NCI-H2227 (cell line): ENCODE results near the gene ING4.

Experiments
- DNase-seq: peaks from one replicate; lab custom pipeline; 2025; ENCODE audit not compliant: unreplicated experiment; lab: John Stamatoyannopoulos, UW

ING4 gene

DNA sequence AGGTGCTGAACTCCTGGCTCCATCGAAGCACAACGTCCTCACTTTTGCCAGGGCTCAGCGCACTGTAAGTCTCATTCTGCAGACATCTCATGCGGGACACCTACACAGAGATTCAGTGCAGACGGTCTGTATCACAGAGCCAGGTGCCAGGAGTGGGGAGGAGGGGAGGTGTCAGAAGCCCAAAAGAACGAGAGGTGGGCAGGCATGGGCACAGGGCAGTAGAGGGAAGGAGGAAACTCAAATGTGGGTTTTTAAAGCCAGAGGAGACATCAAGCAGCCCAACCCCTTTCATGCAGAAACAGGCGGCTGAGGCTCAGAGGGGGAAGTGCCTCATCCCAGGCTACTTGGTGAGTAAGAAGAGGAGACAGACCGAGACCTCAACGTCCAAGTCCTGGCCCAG, 24.6 kb downstream of the ING4 start:
- no peak for DNase-seq

DNA sequence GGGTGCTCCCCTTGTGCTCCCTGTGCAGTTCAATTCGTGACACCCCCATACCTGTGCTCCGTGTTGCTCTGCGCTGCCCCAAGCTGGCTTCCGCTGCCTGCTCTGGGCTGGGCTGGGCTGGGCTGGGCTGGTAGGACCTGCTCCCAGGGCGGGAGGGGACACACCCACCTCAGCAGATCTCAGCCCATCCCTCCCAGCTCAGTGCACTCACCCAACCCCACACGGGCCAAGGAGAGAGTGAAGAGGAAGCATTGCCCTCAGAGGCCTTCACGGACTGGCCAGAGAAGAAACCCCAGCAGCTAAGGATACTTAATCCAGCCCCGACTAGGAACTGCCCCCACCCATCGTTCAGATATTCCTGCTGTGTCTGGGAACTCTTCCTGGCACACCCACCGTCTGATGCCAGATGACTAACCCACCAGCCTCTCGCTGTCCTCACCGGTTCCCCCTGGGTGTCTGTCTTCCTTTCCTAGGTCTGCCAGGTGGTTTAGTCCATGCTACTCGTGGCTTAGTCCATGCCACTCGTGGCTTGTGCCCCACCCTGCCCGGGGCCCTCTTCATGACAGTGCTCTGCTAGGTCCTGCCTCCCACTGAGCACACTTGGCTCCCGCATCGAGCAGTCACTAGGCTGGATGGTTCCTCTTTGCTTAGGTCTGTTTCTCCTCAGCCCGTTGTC, 26.9 kb downstream of the ING4 start, which contains the start of gene LPAR5:
LPAR5 (minus strand) TSS at position 104 of the 676 bp plus-strand sequence. CDS start 14,711 bp downstream, outside the sequence.
- DNase-seq = no peak

DNA sequence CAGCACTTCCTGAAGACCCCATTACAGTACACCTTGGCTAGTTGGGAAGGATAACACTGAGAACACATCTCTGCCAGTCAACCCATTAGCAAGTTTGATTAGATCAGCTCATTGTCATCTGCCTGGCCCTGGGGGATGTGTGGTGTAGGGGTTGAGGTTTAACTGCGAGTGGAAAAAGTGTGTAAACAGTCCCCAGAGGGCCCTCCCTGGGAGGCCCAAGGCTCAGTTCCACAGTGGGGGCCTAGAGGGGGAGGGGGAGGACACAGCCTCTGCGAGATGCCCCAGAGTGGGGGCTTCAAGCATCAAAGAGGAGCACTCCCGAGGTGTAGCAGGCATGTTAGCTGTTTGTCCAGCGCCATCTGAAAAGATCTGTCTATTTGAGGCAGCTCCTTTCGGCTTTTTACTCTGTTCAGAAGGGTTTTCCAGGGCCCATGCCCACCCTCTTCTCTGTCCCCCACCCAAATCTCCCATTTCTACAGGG, 27.5 kb downstream of the ING4 start:
- no peak for DNase-seq

DNA sequence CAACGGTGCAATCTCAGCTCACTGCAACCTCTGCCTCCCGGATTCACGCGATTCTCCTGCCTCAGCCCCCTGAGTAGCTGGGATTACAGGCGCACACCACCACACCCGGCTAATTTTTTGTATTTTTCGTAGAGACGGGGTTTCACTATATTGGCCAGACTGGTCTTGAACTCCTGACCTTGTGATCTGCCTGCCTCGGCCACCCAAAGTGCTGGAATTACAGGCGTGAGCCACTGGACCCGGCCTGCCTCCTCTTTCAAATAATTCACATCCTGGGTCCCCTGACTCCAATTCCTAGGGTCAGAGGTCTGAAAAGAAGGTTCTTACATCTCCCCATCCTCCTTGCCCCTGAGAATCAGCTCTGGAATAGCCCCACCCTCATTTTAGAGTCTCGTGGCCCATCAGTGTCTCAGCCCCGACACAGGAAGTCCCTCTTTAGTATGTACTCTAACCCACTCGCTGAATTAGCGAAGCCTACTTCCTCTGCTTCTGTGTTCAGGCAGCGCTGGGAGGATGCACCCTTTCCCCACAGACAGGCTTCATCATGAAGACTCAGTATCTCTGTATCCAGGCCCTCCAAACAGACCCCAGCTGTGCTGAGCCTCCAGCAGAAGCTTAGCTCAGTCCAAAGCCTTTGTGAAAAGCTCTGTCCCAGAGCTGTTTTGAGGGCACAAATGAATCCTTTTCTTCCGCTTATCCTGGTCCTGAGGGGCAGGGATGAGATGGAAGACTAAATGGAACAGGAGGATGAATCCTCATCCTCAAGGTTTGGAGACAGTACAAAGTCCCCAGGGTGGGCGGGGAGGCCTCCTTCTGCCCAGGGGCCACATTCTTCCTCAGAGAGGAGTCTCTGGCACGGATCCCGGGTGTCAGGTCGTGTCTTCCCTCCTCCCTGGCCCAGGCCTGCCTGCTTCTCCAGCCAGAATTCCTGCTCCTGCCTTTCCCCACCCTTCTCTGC, 30.6 kb downstream of the ING4 start:
- no peak for DNase-seq

- no peak for DNase-seq
These were observed 31.4 kb downstream of the ING4 start for GRCh38 chr12:6631549-6631961.

- DNase-seq = no peak
These were observed 32.2 kb downstream of the ING4 start for GRCh38 chr12:6630736-6631135.

GRCh38 chr12:6627616-6628015, 35.3 kb downstream of the ING4 start:
- peak; percentile 26 for DNase-seq

GRCh38 chr12:6626654-6627283, 36.1 kb downstream of the ING4 start:
- DNase-seq = peak; percentile 20

DNA sequence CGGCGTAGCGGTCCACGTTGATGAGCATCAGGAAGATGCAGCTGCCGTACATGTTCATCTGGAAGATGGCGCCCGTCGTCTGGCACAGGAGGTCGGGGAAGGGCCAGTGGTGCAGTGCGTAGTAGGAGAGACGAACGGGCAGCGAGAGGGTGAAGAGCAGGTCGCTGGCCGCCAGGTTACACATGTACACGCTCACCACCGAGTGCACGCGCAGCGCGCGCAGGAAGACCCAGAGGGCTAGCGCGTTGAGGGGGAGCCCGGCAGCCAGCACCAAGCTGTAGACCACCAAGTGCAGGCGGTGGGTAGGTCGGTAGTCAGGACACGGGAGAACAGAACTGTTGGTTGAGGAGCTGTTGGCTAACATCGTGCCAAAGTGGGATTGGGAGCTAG, 42.0 kb downstream of the ING4 start:
- DNase-seq = no peak

GRCh38 chr12:6620137-6620884, 42.6 kb downstream of the ING4 start:
- no peak for DNase-seq

DNA sequence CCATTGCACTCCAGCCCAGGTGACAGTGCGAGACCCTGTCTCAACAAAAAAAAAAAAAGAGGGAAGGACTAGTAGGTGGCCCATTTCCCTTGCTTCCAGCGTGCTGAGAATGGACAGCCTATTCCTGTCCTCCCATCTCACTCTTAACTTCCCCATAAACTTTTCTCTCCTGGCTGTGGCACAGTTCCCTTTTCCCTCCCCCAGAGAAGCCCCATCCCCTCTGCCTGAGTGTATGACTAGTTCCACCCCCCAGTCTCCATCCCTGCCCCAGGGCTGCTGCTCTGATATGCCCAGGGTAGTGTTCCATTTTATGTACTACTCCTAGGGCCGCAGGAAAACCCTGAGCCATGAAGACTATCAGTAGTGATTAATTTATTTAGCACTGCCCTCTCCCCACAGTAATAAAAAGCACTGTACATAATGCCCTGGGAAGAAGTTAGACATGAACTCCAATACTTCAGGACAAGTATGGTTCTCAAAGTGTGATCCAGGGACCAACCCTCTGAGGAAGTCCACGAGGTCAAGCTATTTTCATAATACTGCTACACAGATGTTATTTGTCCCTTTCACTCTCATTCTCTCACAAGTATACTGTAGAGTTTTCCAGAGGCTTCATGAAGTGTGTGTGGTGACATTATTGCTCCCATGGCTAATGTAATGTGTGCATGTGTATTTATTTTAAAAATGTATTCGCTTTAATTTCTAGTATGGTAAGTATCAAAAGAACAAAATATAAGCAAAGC, 44.3 kb downstream of the ING4 start:
- no peak for DNase-seq

GRCh38 chr12:6615802-6616201, 47.1 kb downstream of the ING4 start:
- no peak for DNase-seq

DNA sequence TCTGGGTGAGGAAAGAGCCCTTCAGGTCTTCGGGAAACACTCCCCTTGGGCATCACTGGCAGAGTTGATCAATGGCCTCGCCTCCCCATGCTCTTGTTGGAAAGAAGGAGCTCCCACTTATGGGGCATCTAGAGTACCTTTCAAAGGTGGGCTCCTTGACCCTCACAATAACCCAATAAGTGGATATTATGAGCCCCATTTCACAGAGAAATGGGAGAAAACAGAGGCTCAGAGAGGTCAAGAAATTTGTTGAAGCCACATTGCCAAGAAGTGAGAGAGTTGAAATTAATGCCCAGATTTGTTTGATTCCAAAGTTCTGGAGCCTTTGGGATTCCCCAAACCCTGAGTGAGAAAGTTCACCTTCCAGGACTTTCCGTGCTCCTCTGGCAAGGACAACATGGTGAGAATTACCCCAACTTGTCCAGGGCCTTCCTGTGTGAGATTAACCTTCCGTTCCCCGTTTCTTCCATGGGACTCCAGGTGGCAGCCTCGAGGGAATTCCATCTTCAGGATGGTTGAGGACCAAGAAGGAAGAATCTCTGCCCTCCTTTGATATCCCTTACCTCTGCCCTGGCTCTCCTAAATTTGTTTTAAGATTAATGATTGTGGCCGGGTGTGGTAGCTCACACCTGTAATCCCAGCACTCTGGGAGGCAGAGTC, 48.3 kb downstream of the ING4 start:
- peak; percentile 17 for DNase-seq

GRCh38 chr12:6613776-6614512, 49.0 kb downstream of the ING4 start:
- DNase-seq = peak; percentile 94

GRCh38 chr12:6613015-6613775, 49.7 kb downstream of the ING4 start:
- peak; percentile 91 for DNase-seq

GRCh38 chr12:6612652-6613014, 50.3 kb downstream of the ING4 start:
- no peak for DNase-seq

- DNase-seq = no peak
These were observed 50.7 kb downstream of the ING4 start for GRCh38 chr12:6612247-6612646.

DNA sequence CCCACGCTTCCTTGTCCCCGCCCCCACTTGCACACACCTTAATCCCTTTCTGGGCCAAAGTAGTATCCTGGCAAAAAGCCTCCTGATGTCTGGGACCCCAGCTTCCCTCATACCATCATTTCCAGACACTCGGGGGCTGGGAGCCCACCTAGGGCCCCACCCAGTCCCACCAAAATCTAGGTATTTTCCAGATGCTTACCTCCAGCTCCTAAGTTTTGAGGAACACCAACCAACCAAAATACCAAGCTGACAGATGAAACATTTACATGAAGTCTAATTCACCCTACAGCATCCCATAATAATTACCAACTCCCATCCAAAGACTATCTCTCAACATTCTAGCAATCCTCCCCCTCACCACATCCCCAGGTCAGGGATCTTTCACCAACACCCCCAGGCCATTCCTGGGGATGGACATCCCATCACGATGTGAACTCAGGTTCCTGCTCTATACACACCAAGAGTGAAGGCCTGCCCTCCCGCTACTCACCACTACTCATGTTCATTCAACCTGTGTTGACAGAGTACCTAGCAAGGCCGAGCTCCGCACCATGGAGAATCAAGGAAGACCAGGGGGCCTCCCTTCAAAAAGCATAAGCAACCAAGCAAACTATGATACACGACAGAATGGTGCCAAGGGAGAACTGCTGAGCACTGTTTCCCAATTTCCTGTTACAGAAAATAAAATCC, 54.2 kb downstream of the ING4 start:
- no peak for DNase-seq
